OCI-LY7 (cell line): ENCODE measurements around the gene SLC1A6. TPM values are rescaled to one million over a fixed set of nuclear protein-coding genes. Genes with fewer than 3 reads are reported as not detected.

Experiments used
- BruUV-seq: library from RNA; stranded (reverse); fragments of 400-500 nt; replicated peaks from 2 replicates; lab custom pipeline; 2021; lab: Mats Ljungman, UMichigan
- CTCF ChIA-PET: fragments of 300-600 bp; sonication (Branson Sonifier 250); formaldehyde crosslinking; loops from one replicate; lab custom pipeline; 2022; ENCODE audit warnings: antibody characterized with exemption; ENCODE audit not compliant: unreplicated experiment; lab: Charles Lee
- POLR2A ChIA-PET: fragments of 300-600 bp; sonication (Branson Sonifier 250); formaldehyde crosslinking; loops from one replicate; lab custom pipeline; 2022; ENCODE audit warnings: antibody characterized with exemption; lab: Charles Lee
- DNase-seq: peaks from one replicate; pipeline ENCODE4 v3.0.0-alpha.2; 2015; ENCODE audit warnings: low spot score
- H2AFZ ChIP-seq: fragments of 200-600 bp; sonication (generic), shearing (Covaris generic); 2 replicates; pipeline ENCODE4 v1.6.1; 2014; ENCODE audit warnings: mild to moderate bottlenecking, antibody characterized with exemption, low read length, moderate library complexity
- H3K27ac ChIP-seq: fragments of 200-600 bp; sonication (generic); 2 replicates; pipeline ENCODE4 v1.5.1; 2014; ENCODE audit warnings: mixed run types, low read depth, mild to moderate bottlenecking, moderate library complexity, low read length, inconsistent platforms; ENCODE audit not compliant: poor library complexity, severe bottlenecking
- H3K36me3 ChIP-seq: fragments of 200-600 bp; sonication (generic); 2 replicates; pipeline ENCODE4 v1.6.1; 2014; ENCODE audit warnings: mild to moderate bottlenecking, antibody characterized with exemption, low read length, moderate library complexity, mixed read lengths; ENCODE audit not compliant: insufficient read depth
- H3K4me1 ChIP-seq: fragments of 200-600 bp; sonication (generic); 2 replicates; pipeline ENCODE4 v1.5.1; 2014; ENCODE audit warnings: mild to moderate bottlenecking, low read length; ENCODE audit not compliant: insufficient read depth, poor library complexity, severe bottlenecking
- H3K4me2 ChIP-seq: fragments of 200-600 bp; sonication (generic); 2 replicates; pipeline ENCODE4 v1.6.1; 2014; ENCODE audit warnings: mild to moderate bottlenecking, low read length
- H3K4me3 ChIP-seq: fragments of 200-600 bp; sonication (generic); 2 replicates; pipeline ENCODE4 v1.5.1; 2014; ENCODE audit warnings: mild to moderate bottlenecking, low read depth, low read length; ENCODE audit not compliant: poor library complexity, severe bottlenecking
- H3K79me2 ChIP-seq: fragments of 200-600 bp; sonication (generic); 2 replicates; pipeline ENCODE4 v1.6.1; 2016; ENCODE audit warnings: low read depth, mild to moderate bottlenecking, low read length, moderate library complexity, mixed read lengths; ENCODE audit not compliant: insufficient read depth
- H3K9me2 ChIP-seq: fragments of 200-600 bp; sonication (generic); 2 replicates; pipeline ENCODE4 v1.6.1; 2016; ENCODE audit warnings: mild to moderate bottlenecking, low read length, mixed read lengths; ENCODE audit not compliant: insufficient read depth
- H3K9me3 ChIP-seq: fragments of 200-600 bp; sonication (generic); 2 replicates; pipeline ENCODE4 v1.6.1; 2014; ENCODE audit warnings: mild to moderate bottlenecking, mixed run types, low read length, mixed read lengths
- H4K20me1 ChIP-seq: fragments of 200-600 bp; sonication (generic); 2 replicates; pipeline ENCODE4 v1.6.1; 2014; ENCODE audit warnings: mild to moderate bottlenecking, antibody characterized with exemption, low read length, moderate library complexity, mixed read lengths; ENCODE audit not compliant: insufficient read depth
- EZH2phosphoT487 ChIP-seq: fragments of 200-600 bp; sonication (generic); IDR thresholded peaks from 2 replicates; pipeline ENCODE4 v1.6.1; 2018; ENCODE audit warnings: low read depth, borderline replicate concordance, mild to moderate bottlenecking, mixed run types, antibody characterized with exemption, low read length, moderate library complexity, mixed read lengths
- intact Hi-C: fragments of 100-400 bp; cut with micrococcal nuclease; formaldehyde crosslinking; loops from one replicate; pipeline ENCODE4 v1.10.0; 2022; ENCODE audit not compliant: unreplicated experiment
- total RNA-seq, 2 experiments: library from RNA; depleted of rRNA in 1 of 2; stranded (reverse); fragments of >200 nt in 1 of 2; shearing (Covaris generic) in 1 of 2; gene quantifications; 2 replicates each; pipeline ENCODE4 v1.2.3, GENCODE V29; 2014 to 2022
- TF ChIP-seq, protein P1 (sequence below): fragments of 200-600 bp; sonication (generic); conservative IDR thresholded peaks from 2 replicates; pipeline ENCODE4 v1.5.1; 2014; ENCODE audit warnings: mild to moderate bottlenecking, antibody characterized with exemption, low read length, moderate library complexity, mixed read lengths

Gene SLC1A6
- total RNA-seq, 2 experiments from 2014 or later, result not detected

DNA sequence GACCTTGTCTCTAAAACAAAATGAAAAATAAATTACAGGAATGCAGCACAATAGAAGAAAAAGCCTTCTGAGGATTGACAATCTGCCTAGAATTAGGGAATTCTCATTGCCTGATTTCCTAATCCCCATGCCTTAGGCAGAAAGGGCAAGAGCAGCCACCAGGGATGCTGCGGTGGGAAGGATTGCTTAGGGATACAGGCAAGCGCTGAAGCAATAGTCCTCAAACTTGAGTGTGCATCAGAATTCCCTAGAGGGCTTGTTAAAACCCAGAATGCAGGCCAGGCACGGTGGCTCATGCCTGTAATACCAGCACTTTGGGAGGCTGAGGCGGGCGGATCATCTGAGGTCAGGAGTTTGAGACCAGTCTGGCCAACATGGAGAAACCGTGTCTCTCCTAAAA is 39.4 kb downstream of the SLC1A6 start:
- CTCF ChIA-PET, result no interaction called here
- no TSS peak for BruUV-seq
- Histone ChIP-seq H3K27ac (no peak overlapping the region), H3K9me3 (no peaks in the 10 kb centered on the region), H3K36me3 (no peaks in the 10 kb centered on the region), H3K4me3 (no peak overlapping the region), H3K4me2 (no peak overlapping the region), H4K20me1 (no peaks in the 10 kb centered on the region), H2AFZ (no peak overlapping the region), H3K9me2 (no peaks in the 10 kb centered on the region), H3K79me2 (no peaks in the 10 kb centered on the region), H3K4me1 (no peaks in the 10 kb centered on the region)
- POLR2A ChIA-PET, result no interaction called here
- TF ChIP-seq EZH2phosphoT487, result no peak
- TF ChIP-seq, protein P1, sequence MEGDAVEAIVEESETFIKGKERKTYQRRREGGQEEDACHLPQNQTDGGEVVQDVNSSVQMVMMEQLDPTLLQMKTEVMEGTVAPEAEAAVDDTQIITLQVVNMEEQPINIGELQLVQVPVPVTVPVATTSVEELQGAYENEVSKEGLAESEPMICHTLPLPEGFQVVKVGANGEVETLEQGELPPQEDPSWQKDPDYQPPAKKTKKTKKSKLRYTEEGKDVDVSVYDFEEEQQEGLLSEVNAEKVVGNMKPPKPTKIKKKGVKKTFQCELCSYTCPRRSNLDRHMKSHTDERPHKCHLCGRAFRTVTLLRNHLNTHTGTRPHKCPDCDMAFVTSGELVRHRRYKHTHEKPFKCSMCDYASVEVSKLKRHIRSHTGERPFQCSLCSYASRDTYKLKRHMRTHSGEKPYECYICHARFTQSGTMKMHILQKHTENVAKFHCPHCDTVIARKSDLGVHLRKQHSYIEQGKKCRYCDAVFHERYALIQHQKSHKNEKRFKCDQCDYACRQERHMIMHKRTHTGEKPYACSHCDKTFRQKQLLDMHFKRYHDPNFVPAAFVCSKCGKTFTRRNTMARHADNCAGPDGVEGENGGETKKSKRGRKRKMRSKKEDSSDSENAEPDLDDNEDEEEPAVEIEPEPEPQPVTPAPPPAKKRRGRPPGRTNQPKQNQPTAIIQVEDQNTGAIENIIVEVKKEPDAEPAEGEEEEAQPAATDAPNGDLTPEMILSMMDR, result no peak
- intact Hi-C loops, result no loop called here
- no peak for DNase-seq

DNA sequence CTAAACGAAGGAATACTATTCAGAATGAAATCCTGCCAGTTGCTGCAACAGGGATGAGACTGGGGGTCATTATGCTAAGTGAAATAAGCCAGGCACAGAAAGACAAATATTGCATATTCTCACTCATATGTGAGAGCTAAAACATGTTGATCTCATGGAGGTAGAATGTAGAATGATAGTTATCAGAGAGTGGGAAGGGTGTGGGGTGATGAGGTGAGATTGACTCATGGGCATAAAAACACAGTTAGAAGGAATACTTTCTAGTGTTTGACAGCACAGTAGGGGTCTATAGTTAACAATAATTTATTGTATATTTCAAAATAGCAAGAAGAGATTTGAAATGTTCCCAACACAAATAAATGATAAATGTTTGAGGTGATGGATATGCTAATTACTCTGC is 46.2 kb downstream of the SLC1A6 start:
- Histone ChIP-seq H3K27ac (no peak overlapping the region), H3K4me3 (no peak overlapping the region), H3K9me3 (no peaks in the 10 kb centered on the region), H4K20me1 (no peaks in the 10 kb centered on the region), H3K9me2 (no peaks in the 10 kb centered on the region), H2AFZ (no peak overlapping the region), H3K4me2 (no peak overlapping the region), H3K36me3 (no peaks in the 10 kb centered on the region), H3K4me1 (no peaks in the 10 kb centered on the region), H3K79me2 (no peaks in the 10 kb centered on the region)
- intact Hi-C loops, result no loop called here
- no TSS peak for BruUV-seq
- ChIA-PET POLR2A (no interaction called here), CTCF (no interaction called here)
- TF ChIP-seq, protein P1, result no peak
- no peak for TF ChIP-seq EZH2phosphoT487
- no peak for DNase-seq

DNA sequence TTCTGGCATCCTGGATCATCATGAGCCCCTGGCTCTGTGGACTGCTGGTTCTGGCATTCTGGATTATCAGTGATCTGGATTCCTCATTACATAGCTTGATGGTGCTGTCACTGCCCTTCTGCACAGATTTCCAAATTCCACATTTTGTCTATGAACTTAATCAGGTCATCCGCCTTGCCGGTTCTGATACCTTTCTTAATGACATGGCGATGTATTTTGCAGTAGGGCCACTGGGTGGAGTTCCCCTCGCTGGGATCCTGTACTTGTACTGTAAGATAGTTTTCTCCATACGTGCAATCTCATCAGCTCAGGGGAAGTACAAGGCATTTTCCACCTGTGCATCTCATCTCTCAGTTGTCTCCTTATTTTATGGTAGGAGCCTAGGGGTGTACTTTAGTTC is 62.8 kb downstream of the SLC1A6 start:
- no TSS peak for BruUV-seq
- no peaks in the 10 kb centered on the region for H3K9me2 ChIP-seq
- no peaks in the 10 kb centered on the region for H3K79me2 ChIP-seq
- no peak overlapping the region for H2AFZ ChIP-seq
- H4K20me1 ChIP-seq, result no peaks in the 10 kb centered on the region
- H3K4me1 ChIP-seq, result no peaks in the 10 kb centered on the region
- CTCF ChIA-PET, result no interaction called here
- no peak for TF ChIP-seq EZH2phosphoT487
- TF ChIP-seq, protein P1, result peak; percentile 38
- H3K9me3 ChIP-seq, result no peaks in the 10 kb centered on the region
- H3K4me2 ChIP-seq, result no peak overlapping the region
- no peaks in the 10 kb centered on the region for H3K36me3 ChIP-seq
- no peak overlapping the region for H3K4me3 ChIP-seq
- H3K27ac ChIP-seq, result no peak overlapping the region
- intact Hi-C loops, result no loop called here
- POLR2A ChIA-PET, result no interaction called here
- peak; percentile 4 for DNase-seq
